Esophagus muscularis mucosa (tissue), 3 donors: ENCODE measurements around the gene ABCB10.

Source experiments
- POLR2A ChIP-seq: fragments of 450-650 bp; IDR thresholded peaks from one replicate; pipeline ENCODE4 v1.6.1; 2017; ENCODE audit warnings: antibody characterized with exemption, moderate library complexity, mild to moderate bottlenecking, low read depth
- TF ChIP-seq, protein P1 (sequence below), 3 experiments: fragments of 200-600 bp in 2 of 3; fragments of 450-650 bp in 1 of 3; sonication (generic) in 2 of 3; IDR thresholded peaks; one replicate each; pipeline ENCODE4 v1.5.1; 2017 to 2019; ENCODE audit warnings: antibody characterized with exemption in 3 of 3, mild to moderate bottlenecking in 2 of 3, moderate library complexity in 1 of 3

DNA sequence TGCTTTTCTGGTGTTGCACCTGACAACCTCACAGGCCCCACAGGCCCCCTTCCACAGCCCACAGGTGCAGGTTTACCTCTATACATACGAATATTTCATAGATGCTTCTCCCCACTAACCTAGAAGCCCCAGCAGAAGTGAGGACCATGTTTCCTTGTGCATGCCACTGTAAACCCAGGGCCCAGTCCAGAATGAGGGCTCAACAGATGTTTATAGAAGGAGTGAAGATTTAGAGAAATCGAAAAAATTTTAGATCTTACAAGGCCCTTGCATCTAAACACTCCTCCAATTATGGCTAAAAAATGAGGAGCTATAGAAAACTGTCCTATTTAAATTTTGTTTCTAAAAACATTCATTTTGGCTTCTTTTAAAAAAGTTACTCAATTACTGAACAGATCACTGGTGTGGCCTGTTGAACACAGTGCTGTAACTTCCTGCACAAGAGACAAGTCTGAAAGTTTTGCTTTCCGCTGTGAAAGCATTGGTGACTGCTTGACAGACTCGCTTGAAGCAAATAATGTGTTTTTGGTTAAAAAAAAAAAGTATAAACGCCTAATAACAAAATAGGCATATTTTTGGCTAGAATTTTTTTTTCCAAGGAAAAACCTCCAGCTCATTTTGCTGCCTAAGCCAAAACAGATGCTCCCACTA lies 1.2 kb downstream of the ABCB10 start:
- TF ChIP-seq POLR2A: no peak
- TF ChIP-seq, protein P1, sequence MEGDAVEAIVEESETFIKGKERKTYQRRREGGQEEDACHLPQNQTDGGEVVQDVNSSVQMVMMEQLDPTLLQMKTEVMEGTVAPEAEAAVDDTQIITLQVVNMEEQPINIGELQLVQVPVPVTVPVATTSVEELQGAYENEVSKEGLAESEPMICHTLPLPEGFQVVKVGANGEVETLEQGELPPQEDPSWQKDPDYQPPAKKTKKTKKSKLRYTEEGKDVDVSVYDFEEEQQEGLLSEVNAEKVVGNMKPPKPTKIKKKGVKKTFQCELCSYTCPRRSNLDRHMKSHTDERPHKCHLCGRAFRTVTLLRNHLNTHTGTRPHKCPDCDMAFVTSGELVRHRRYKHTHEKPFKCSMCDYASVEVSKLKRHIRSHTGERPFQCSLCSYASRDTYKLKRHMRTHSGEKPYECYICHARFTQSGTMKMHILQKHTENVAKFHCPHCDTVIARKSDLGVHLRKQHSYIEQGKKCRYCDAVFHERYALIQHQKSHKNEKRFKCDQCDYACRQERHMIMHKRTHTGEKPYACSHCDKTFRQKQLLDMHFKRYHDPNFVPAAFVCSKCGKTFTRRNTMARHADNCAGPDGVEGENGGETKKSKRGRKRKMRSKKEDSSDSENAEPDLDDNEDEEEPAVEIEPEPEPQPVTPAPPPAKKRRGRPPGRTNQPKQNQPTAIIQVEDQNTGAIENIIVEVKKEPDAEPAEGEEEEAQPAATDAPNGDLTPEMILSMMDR (IDR thresholded peaks at IDR 0.05): no peak
